Right lobe of liver (tissue), 4 donors: ENCODE results near the gene FOXQ1.

Source experiments
- POLR2A ChIP-seq: fragments of 450-650 bp; IDR thresholded peaks from one replicate; pipeline ENCODE4 v1.6.1; 2017; ENCODE audit warnings: antibody characterized with exemption, mild to moderate bottlenecking
- TF ChIP-seq, protein P1 (sequence below), 4 donors: fragments of 200-600 bp in 3 of 4; fragments of 450-650 bp in 1 of 4; IDR thresholded peaks; one replicate each; pipeline versions ENCODE4 v1.5.1 to v1.8.0; 2016 to 2022; ENCODE audit warnings: antibody characterized with exemption in 4 of 4, mild to moderate bottlenecking in 2 of 4
- donor health status: DM: no; HTN: no; CAD: no.
- donor health status: DM: no; HTN: no; CAD: no.
- donor health status: DM: no; HTN: yes; CAD: no.

DNA sequence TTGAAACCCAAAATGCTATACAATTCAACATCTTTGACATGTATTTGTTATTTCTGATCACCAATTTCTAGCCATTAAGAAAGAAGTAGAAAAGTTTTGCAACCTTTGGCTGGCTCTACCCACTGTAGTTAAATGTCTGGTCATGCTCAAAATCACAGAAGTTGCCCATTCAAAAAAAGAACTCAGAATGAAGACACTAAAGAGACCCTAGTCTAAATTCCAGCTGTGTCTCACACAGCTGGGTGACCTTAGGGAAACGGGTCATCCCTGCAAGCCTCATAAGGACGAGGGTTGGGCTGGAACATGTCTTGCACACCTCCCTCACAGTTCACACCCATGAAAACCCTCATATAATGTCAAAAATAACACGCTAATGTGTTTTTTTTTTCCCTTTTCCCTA is 10.3 kb downstream of the FOXQ1 start:
- TF ChIP-seq, protein P1, sequence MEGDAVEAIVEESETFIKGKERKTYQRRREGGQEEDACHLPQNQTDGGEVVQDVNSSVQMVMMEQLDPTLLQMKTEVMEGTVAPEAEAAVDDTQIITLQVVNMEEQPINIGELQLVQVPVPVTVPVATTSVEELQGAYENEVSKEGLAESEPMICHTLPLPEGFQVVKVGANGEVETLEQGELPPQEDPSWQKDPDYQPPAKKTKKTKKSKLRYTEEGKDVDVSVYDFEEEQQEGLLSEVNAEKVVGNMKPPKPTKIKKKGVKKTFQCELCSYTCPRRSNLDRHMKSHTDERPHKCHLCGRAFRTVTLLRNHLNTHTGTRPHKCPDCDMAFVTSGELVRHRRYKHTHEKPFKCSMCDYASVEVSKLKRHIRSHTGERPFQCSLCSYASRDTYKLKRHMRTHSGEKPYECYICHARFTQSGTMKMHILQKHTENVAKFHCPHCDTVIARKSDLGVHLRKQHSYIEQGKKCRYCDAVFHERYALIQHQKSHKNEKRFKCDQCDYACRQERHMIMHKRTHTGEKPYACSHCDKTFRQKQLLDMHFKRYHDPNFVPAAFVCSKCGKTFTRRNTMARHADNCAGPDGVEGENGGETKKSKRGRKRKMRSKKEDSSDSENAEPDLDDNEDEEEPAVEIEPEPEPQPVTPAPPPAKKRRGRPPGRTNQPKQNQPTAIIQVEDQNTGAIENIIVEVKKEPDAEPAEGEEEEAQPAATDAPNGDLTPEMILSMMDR (IDR thresholded peaks at IDR 0.05), result no peak
- TF ChIP-seq POLR2A, result no peak
